GM06990 (cell line): Measurements from ENCODE around the gene AZGP1.
"Not testable (repeated sequence)": the region's sequence is repeated elsewhere in the genome, so short reads cannot be mapped to it uniquely, and the experiment has no call there.

Experiments used
- DNase-seq: peaks from one replicate; pipeline ENCODE4 v3.0.0-alpha.2; 2011; ENCODE audit not compliant: insufficient read length; ENCODE audit errors: extremely low read depth
- H3K27me3 ChIP-seq: replicated peaks from 2 replicates; pipeline ENCODE4 v1.6.0; 2011; ENCODE audit warnings: low read length; ENCODE audit not compliant: control insufficient read depth, insufficient read depth
- H3K36me3 ChIP-seq: 2 replicates; pipeline ENCODE4 v1.5.1; 2011; ENCODE audit warnings: low read length; ENCODE audit not compliant: control insufficient read depth, insufficient read depth
- H3K4me3 ChIP-seq: replicated peaks from 2 replicates; pipeline ENCODE4 v1.5.1; 2011; ENCODE audit warnings: low read depth, mild to moderate bottlenecking, control low read depth, low read length
- CTCF ChIP-seq: IDR thresholded peaks from 2 replicates; pipeline ENCODE4 v1.5.1; 2011; ENCODE audit warnings: low read length, control low read depth, mild to moderate bottlenecking, inconsistent platforms; ENCODE audit not compliant: insufficient read depth, poor library complexity, severe bottlenecking

AZGP1 gene

GRCh38 chr7:99947608-99948007 lies 28.2 kb downstream of the AZGP1 start:
- H3K4me3 ChIP-seq, result no peak overlapping the region
- no peaks in the 10 kb centered on the region; the same call in 1 of the 2 replicates for H3K27me3 ChIP-seq
- no peaks in the 10 kb centered on the region for H3K36me3 ChIP-seq
- TF ChIP-seq CTCF, result no peak
- no peak for DNase-seq

GRCh38 chr7:99944497-99945070 lies 31.2 kb downstream of the AZGP1 start:
- DNase-seq, result no peak
- no peaks in the 10 kb centered on the region; the same call in 1 of the 2 replicates for H3K27me3 ChIP-seq
- no peaks in the 10 kb centered on the region for H3K36me3 ChIP-seq
- no peak overlapping the region for H3K4me3 ChIP-seq
- TF ChIP-seq CTCF, result no peak

- Histone ChIP-seq H3K4me3 (no peak overlapping the region), H3K27me3 (no peaks in the 10 kb centered on the region; the same call in 1 of the 2 replicates), H3K36me3 (no peaks in the 10 kb centered on the region)
- DNase-seq, result no peak
- no peak for TF ChIP-seq CTCF
Observed at GRCh38 chr7:99943641-99944496, 32.0 kb downstream of the AZGP1 start.

GRCh38 chr7:99938296-99938695 lies 37.5 kb downstream of the AZGP1 start:
- TF ChIP-seq CTCF, result no peak
- DNase-seq, result no peak
- Histone ChIP-seq H3K27me3 (no peaks in the 10 kb centered on the region), H3K36me3 (no peaks in the 10 kb centered on the region), H3K4me3 (no peak overlapping the region)

- not testable (repeated sequence) for H3K36me3 ChIP-seq, H3K4me3 ChIP-seq, H3K27me3 ChIP-seq, DNase-seq
Observed at GRCh38 chr7:99935009-99935408, 40.8 kb downstream of the AZGP1 start.

GRCh38 chr7:99930376-99930775 lies 45.5 kb downstream of the AZGP1 start:
- Histone ChIP-seq H3K36me3 (no peaks in the 10 kb centered on the region), H3K27me3 (no peaks in the 10 kb centered on the region; the same call in 1 of the 2 replicates), H3K4me3 (no peak overlapping the region)
- no peak for DNase-seq
- no peak for TF ChIP-seq CTCF
